Measurements from ENCODE around the gene TOM1L1.
A peak's percentile ranks its signal among the peaks of the same experiment; 100 is the strongest.

The TOM1L1 gene

DNA sequence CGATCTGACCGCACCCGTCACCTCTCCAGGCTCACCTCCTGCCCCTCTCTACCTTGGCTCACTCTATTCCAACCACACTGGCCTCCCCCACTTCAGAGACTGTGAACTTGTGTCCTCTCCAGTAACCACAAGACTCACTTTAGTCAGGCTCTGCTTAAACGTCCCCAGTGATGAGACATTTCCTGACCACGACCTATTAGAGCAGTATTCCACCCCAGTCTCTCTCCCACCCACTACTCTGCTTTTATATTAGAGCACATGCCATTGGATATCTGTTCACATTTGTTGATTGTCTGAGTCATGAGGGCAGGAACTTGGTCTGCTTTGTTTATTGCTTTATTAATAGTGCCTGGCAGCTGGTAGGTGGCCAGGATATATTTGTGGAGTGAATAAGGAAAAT, 47.7 kb downstream of the TOM1L1 start:
- no peak for DNase-seq

DNA sequence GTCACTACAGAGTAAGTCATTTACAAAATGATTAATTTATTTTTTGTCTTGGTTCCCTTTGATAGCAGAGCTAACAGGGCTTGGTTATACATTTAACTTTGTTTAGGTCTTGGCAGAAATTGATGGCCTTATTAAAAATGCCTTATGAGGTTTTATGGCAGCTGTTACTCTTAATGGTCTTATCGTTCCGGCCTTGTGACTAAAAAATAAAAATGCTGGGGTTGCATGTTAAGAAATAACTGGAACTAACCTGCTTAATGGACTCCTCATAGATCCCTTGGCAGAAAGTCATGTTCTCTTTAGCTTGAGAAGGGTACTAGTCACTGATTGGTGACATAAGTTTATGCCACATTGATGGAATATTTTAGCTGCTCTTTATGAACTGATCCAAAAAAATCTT, 49.5 kb downstream of the TOM1L1 start:
- no peak for DNase-seq

GRCh38 chr17:54951286-54951685, 50.6 kb downstream of the TOM1L1 start:
- no peak for DNase-seq

DNA sequence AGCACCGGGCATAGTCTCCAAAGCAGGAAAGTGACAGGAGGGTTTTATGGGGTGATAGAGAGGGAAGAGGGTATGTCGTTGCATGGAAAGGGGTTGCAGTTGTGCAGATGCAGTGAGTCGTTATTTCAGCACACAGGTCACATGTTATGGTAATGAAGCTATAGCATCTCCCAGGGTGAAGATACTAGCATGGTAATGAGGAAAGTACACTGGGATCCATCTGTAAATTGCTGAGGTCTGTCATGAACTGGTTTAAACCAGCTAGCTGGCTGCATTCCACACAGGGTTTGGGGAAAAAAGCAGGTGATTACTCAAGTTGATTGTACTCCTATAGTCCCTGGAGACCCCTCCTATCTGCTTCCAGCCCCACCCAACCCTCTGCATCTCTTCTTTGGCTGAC, 56.1 kb downstream of the TOM1L1 start:
- DNase-seq = no peak

- peak in 1 of 2 experiments; percentile 24 for DNase-seq
Observed at GRCh38 chr17:54967621-54968261, 67.1 kb downstream of the TOM1L1 start.

GRCh38 chr17:54968262-54968987, 67.8 kb downstream of the TOM1L1 start, which contains the start of the genes COX11 and STXBP4:
COX11 (minus strand) TSS chr17:54968654; CDS start chr17:54968646, 8 bp downstream.
STXBP4 (plus strand) TSS chr17:54968765; CDS start chr17:54986220, 17,455 bp downstream.
- DNase-seq = peak; percentile 97 to 99

DNA sequence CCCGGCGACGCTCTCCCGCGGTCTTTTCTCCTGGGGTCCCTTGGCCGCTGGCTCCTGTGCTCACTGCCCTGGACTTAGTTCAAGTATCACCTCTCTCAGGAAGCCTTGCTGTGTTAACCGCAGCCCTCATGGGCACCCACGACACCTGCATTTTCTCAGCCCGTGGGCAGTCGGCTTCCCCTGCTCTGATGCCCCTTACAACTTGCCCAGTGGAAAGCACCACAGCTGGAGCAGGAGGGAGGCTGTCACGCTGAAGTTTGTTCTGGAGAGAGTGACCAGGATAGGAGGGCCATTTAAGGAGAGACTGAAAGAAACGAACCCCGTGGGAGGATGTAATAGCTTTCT, 68.3 kb downstream of the TOM1L1 start:
- DNase-seq = no peak

DNA sequence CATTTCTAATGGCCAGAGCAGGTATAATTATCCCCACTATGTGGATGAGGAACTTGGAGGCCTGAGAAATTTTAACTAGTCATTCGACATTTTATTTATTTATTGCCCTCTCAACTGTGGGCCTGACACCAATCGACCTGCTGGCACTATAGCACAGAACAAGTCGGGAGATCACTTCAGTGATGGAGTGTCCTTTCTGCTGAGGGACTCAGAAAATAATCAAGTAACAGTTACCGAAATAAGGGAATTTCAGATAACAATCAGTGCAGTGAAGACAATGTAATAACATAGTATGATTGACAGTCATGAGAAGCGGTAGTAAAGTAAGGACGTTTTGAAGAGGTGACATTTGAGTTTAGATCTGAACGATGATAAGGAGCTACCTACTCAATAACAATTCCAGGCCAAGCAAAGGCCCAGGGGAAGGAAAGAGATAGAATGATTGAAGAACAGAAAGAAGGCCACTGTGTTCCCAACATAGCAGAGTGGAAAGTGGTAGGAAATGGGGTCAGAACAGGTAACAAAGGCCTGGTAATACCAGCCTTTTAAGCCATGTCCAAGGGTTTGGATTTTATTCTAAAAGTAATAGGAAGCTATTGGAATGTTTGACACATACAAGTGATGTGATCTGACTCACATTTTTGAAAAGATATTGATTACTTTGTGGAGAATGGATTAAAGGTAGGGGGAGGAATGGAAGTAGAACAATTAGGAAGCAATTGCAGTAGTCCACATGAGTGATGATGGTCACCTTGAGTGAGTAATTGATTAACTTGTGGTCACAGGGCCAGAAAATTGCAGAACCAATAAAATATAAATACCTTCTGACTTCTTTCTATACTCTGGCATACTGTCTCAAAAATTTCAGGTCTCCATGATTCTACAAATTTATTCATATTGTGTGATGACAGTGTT, 69.3 kb downstream of the TOM1L1 start:
- no peak for DNase-seq

DNA sequence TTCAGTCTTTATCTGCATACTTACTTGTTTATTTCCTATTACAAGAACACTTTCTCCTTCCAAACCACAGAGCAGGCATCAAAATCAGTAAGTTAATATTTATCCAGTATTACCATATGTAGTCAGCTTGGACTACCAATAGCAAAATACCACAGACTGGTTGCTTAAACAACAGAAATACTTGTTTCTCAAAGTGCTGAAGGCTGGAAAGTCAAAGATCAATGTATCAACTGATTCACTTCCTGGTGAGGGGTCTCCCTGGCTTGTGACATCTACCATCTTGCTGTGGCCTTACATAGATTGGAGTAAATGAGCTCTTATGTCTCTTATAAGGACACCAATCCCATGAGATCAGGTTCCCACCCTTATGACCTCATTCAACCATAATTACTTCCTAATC, 70.5 kb downstream of the TOM1L1 start:
- DNase-seq = no peak

DNA sequence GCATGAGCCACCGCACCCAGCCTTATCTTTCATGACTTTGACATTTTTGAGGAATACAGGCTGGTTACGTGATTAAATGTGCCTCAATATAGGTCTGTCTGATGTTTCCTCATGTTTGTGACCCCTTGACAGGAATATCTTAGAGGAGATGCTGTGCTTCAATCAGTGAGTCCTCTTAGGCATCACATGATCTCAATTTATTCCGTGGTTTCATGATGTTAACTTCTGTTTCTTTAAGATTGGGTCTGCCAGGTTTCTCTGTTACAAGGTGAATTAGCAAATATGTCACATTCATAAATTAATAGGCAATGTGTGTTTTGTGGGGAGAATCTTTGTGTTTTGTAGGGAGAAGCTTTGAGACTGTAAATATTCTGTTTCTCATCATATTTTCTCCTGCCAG, 71.2 kb downstream of the TOM1L1 start:
- no peak for DNase-seq

- DNase-seq = peak in 1 of 2 experiments; percentile 63
Observed at GRCh38 chr17:54972406-54973138, 71.9 kb downstream of the TOM1L1 start.

- no peak for DNase-seq
Observed at GRCh38 chr17:54974759-54975158, 74.1 kb downstream of the TOM1L1 start.

DNA sequence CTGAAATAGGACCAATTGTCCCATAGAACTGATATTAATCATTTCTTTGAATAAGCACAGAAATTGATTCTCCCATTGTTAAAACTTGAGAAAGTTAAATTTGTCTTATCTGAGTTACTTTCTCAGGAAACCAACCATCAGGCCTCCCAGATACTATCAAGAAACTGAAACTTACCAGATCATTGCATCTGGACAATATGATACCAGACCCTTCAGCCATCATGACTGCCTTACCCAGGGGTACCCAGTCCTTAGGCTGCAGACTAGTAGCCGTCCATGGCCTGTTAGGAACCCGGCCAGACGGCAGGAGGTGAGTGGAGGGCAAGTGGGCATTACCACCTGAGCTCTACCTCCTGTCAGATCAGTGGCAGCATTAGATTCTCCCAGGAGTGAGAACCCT, 75.7 kb downstream of the TOM1L1 start:
- DNase-seq = no peak

DNA sequence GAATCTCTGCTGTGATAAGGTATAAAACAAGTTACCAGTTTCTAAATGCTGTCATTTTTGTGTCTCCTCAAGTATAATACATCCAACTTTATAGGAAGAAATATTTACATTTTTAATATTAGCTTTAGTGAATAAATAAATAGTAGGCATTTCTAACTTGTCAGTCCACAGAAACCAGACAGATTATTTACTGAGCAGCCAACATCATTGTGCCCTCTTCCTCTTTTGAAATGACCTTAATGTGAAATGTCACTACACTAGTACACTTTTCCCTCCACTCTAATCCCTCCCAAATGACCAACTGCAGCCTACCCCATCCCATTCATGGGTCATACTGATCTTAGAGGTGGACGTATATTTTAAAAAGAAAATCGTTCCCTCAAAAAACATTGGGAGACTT, 77.1 kb downstream of the TOM1L1 start:
- DNase-seq = no peak

GRCh38 chr17:54979657-54980056, 79.0 kb downstream of the TOM1L1 start:
- DNase-seq = peak in 1 of 2 experiments; percentile 5

DNA sequence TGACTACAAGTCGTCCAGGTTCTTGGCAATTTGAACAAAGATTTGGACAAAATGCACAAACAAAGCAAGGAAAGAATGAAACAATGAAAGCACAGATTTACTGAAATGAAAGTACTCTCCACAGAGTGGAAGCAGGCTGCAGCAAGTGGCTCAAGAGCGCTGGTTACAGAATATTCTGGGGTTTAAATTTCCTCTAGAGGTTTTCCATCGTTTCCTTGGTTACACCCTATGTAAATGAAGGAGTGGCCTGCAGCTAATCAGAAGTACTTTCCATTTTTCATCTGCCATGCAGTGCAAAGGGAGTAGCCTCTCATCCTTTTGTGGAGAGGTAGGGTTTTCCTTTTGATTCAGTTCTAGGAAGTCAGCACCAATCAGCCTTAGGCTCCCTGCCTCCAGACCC, 79.7 kb downstream of the TOM1L1 start:
- peak in 1 of 2 experiments; percentile 2 for DNase-seq

DNA sequence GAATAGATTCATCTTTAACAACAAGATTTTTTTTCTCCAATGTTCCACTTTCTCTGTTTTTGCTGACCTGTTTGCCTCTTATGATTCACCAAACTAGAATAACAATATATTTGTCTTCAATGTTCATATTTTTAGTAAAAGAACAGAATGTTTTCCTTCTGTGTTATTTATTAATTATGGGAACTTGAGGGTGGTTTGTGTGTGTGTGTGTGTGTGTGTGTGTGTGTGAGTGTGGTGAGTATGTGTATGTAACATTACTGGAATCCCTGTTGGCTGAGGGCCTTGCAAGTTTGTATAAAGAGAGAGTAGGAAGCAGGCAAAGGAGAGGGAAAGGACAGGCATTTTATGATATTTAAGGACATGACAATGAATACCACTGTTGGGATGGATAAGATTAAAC, 81.7 kb downstream of the TOM1L1 start:
- no peak for DNase-seq

DNA sequence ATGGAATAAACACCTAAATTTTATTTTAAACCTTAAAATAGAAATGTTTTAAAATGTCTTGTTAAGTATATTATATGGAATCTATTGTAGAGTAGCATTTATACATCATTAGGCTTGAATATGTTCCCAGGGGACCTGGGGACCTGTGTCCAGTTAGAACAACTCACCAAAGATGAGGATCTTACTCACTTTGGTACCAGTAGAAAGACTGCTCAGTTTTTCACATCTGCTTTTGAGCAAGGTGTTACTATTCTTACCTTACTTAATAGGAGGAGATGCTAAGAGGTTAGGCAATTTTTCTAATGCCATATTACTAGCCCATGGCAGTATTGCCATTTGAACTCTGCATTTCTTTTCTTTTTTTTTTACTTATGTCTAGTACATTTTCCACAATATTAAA, 82.6 kb downstream of the TOM1L1 start:
- DNase-seq = no peak

DNA sequence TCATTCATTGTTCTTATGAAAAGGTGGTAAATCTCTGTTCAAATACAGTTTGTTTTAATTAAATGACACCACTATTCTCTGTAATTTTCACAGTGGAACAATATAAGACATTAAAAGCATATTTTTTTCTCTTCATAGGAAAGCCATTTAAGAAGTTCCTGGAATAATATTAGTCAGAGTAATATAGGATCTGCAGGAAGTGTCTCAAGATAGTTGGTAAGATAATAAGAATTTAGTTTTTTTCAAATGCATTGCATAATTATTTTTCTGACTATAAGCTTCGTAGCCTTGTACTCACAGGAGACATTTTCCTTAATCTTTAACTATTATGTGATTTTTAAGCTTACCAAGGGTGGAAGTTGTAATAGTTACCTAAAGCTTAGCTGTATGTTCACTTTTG, 84.8 kb downstream of the TOM1L1 start:
- DNase-seq = no peak

- no peak for DNase-seq
Observed at GRCh38 chr17:54990118-54990517, 89.5 kb downstream of the TOM1L1 start.

DNA sequence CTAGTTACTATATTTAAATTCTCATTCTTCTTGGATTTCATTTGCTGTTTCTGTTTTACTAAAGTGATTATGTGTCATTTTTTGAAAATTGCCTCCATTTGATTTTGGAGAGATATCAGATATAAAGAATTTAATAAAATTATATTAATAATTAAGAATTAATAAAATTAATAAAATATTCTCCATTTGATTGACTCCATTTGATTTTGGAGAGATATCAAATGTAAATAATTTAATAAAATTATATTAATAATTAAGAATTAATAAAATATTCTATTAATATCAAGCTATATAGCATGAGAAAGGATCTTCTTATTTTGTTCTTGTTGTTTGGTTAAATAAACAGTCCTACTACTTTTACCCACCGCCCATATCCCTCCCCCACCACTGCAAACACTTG, 90.9 kb downstream of the TOM1L1 start:
- DNase-seq = no peak

- DNase-seq = peak; percentile 48 to 52
Observed at GRCh38 chr17:54992797-54993639, 92.4 kb downstream of the TOM1L1 start.

Data from NCI-H2081 (cell line).